Pancreas (tissue), 10 donors: ENCODE data around the gene LZTR1. TPM values are rescaled to one million over a fixed set of nuclear protein-coding genes. Genes with fewer than 3 reads are reported as not detected.
A peak's percentile ranks its signal among the peaks of the same experiment; 100 is the strongest.

Source experiments
- ATAC-seq, 4 donors: fragments of 200-7000 bp; cut with Tn5 transposase; one replicate each; pipeline versions ENCODE4 v1.8.0 to v1.9.1; 2020; ENCODE audit warnings: mild to moderate bottlenecking in 4 of 4, moderate library complexity in 4 of 4
- DNase-seq, 6 donors: peaks; one replicate each; pipeline ENCODE4 v3.0.0-alpha.2; 2020
- FAIRE-seq: peaks from 2 replicates; lab custom pipeline; 2012; peaks lifted over from hg19 to GRCh38; lab: Jason Lieb, UNC
- H3K27ac ChIP-seq, 4 donors: fragments of 200-600 bp; sonication (generic); 1 replicate in 3 of 4; 2 replicates in 1 of 4; pipeline versions ENCODE4 v1.5.0 to v1.8.0; 2020
- H3K27me3 ChIP-seq, 4 donors: fragments of 200-600 bp; one replicate each; pipeline ENCODE4 v1.8.0; 2021
- H3K36me3 ChIP-seq, 3 donors: fragments of 200-600 bp; sonication (generic) in 1 of 3; one replicate each; pipeline versions ENCODE4 v1.5.0 to v1.8.0; 2020 to 2021
- H3K4me1 ChIP-seq, 3 donors: fragments of 200-600 bp; one replicate each; pipeline ENCODE4 v1.8.0; 2021
- H3K4me3 ChIP-seq, 4 donors: fragments of 200-600 bp; sonication (generic) in 2 of 4; one replicate each; pipeline versions ENCODE4 v1.5.0 to v1.8.0; 2020 to 2021
- H3K9me3 ChIP-seq, 4 donors: fragments of 200-600 bp; one replicate each; pipeline ENCODE4 v1.8.0; 2021
- WGBS, 2 donors: extraction: QIAGEN DNeasy Blood & Tissue Kit; methylation state at CpG; one replicate each; pipeline ENCODE4 v1.1.7; 2013; 5-methylcytosine and 5-hydroxymethylcytosine counted together
- intact Hi-C, 3 donors: fragments of 100-400 bp; cut with DNase I; formaldehyde crosslinking; loops; one replicate each; pipeline versions ENCODE4 v1.11.1 to v1.14.2; 2022
- polyA plus RNA-seq, 2 donors: library from polyadenylated mRNA; stranded (reverse); fragments of 200-250 nt; gene quantifications; one replicate each; pipeline ENCODE4 v1.2.3, GENCODE V29; 2013
- total RNA-seq, 6 donors: library from RNA; stranded (reverse); fragmentation: NEBNext Ultra II Directional in 4 of 6; extraction: Animal tissue kit (Norgen Biotek cat#: 25700) in 4 of 6; gene quantifications; one replicate each; pipeline versions ENCODE4 v1.2.1 to v1.2.4, GENCODE V29; 2021 to 2023
- TF ChIP-seq, protein P1 (sequence below), 4 donors: fragments of 200-600 bp; sonication (generic) in 3 of 4; IDR thresholded peaks; one replicate each; pipeline versions ENCODE4 v1.5.0 to v1.8.0; 2021; ENCODE audit warnings: antibody characterized with exemption in 4 of 4
- donor health status: healthy with polysubstance abuse.
- donor health status: DM: no; HTN: no; CAD: no; lungs with moderate emphysema.
- donor health status: DM: no; HTN: no; CAD: no.
- donor health status: control.
- donor health status: control.
- donor health status: Bipolar disorder and iron deficiency.
- donor health status: DM: yes; HTN: yes; CAD: no.
- donor health status: DM: no; HTN: no; CAD: no.
- donor health status: DM: no; HTN: no; CAD: no.
- donor health status: DM: yes; HTN: yes; CAD: no.

LZTR1 gene
- total and polyA plus RNA-seq, 8 donors: 15.0 to 56.2 (median 22.5) TPM

DNA sequence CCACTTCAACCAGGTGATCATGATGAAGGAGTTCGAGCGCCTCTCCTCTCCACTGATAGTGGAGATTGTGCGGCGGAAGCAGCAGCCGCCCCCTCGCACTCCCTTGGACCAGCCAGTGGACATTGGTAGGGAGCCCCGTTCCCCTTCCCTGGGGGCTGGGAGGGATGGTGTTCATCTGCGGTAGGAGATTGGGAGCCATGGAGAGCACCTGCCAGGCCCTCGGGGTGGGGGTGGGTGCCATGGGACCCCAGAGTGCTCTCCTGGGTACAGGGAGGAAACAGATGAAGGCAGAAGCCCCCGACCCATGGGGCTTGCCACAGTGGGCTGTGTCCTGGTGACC is 12.8 kb downstream of the LZTR1 start:
- DNase-seq (no peak), FAIRE-seq (no peak), ATAC-seq (no peak)
- peaks cover 0 to 3% (median 0%) of the 10 kb centered on the region in 3 donors for H3K4me1 ChIP-seq
- no peaks in the 10 kb centered on the region for H3K27me3 ChIP-seq
- TF ChIP-seq, protein P1, sequence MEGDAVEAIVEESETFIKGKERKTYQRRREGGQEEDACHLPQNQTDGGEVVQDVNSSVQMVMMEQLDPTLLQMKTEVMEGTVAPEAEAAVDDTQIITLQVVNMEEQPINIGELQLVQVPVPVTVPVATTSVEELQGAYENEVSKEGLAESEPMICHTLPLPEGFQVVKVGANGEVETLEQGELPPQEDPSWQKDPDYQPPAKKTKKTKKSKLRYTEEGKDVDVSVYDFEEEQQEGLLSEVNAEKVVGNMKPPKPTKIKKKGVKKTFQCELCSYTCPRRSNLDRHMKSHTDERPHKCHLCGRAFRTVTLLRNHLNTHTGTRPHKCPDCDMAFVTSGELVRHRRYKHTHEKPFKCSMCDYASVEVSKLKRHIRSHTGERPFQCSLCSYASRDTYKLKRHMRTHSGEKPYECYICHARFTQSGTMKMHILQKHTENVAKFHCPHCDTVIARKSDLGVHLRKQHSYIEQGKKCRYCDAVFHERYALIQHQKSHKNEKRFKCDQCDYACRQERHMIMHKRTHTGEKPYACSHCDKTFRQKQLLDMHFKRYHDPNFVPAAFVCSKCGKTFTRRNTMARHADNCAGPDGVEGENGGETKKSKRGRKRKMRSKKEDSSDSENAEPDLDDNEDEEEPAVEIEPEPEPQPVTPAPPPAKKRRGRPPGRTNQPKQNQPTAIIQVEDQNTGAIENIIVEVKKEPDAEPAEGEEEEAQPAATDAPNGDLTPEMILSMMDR (IDR thresholded peaks at IDR 0.05): no peak
- H3K27ac ChIP-seq: no peak overlapping the region
- intact Hi-C loops: no loop called here
- H3K36me3 ChIP-seq: peaks cover 0 to 25% (median under 1%) of the 10 kb centered on the region in 3 donors
- 90 to 95% methylated on average over 10 of the region's 10 CpGs for WGBS, 2 donors
- H3K9me3 ChIP-seq: no peaks in the 10 kb centered on the region
- no peak overlapping the region for H3K4me3 ChIP-seq

GRCh38 chr22:20995329-20996030 is 13.4 kb downstream of the LZTR1 start:
- H3K9me3 ChIP-seq: no peaks in the 10 kb centered on the region
- peaks cover 0 to 28% (median 5%) of the 10 kb centered on the region in 3 donors for H3K36me3 ChIP-seq
- TF ChIP-seq, protein P1 (IDR thresholded peaks at IDR 0.05): no peak
- H3K4me3 ChIP-seq: no peak overlapping the region
- DNase-seq (peak in 1 of 6 donors; percentile 62), ATAC-seq (no peak), FAIRE-seq (no peak)
- 89 to 94% methylated on average over 21 to 23 of the region's 23 CpGs for WGBS, 2 donors
- H3K27me3 ChIP-seq: no peaks in the 10 kb centered on the region
- intact Hi-C loops: no loop called here
- peaks cover 0 to 8% (median 6%) of the 10 kb centered on the region in 3 donors for H3K4me1 ChIP-seq
- H3K27ac ChIP-seq: no peak overlapping the region

DNA sequence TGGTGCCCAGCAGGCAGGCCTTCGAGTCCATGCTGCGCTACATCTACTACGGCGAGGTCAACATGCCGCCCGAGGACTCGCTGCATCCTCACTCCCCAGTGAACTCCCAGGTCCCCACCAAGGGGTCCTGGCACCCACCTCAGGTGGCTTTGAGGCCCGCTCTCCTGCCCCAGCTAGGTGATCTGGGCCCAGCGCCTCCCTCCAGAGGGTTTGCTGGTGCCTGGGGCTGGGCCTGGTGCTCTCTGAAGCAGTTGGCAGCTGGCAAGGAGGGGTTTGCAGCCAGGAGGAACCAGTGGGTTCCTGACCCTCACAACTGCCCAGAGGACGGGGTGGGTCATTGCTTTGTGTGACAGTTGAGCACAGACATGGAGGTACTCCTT is 13.9 kb downstream of the LZTR1 start:
- no peak for FAIRE-seq
- Histone ChIP-seq H3K4me1 (peaks cover 0 to 13% (median 10%) of the 10 kb centered on the region in 3 donors), H3K4me3 (no peak overlapping the region), H3K27ac (no peak overlapping the region), H3K36me3 (peaks cover 0 to 28% (median 5%) of the 10 kb centered on the region in 3 donors), H3K27me3 (no peaks in the 10 kb centered on the region), H3K9me3 (no peaks in the 10 kb centered on the region)
- DNase-seq: peak in 1 of 6 donors; percentile 58
- 91 to 92% methylated on average over 9 to 10 of the region's 10 CpGs for WGBS, 2 donors
- ATAC-seq: no peak
- intact Hi-C loops: no loop called here
- TF ChIP-seq, protein P1 (IDR thresholded peaks at IDR 0.05): no peak

DNA sequence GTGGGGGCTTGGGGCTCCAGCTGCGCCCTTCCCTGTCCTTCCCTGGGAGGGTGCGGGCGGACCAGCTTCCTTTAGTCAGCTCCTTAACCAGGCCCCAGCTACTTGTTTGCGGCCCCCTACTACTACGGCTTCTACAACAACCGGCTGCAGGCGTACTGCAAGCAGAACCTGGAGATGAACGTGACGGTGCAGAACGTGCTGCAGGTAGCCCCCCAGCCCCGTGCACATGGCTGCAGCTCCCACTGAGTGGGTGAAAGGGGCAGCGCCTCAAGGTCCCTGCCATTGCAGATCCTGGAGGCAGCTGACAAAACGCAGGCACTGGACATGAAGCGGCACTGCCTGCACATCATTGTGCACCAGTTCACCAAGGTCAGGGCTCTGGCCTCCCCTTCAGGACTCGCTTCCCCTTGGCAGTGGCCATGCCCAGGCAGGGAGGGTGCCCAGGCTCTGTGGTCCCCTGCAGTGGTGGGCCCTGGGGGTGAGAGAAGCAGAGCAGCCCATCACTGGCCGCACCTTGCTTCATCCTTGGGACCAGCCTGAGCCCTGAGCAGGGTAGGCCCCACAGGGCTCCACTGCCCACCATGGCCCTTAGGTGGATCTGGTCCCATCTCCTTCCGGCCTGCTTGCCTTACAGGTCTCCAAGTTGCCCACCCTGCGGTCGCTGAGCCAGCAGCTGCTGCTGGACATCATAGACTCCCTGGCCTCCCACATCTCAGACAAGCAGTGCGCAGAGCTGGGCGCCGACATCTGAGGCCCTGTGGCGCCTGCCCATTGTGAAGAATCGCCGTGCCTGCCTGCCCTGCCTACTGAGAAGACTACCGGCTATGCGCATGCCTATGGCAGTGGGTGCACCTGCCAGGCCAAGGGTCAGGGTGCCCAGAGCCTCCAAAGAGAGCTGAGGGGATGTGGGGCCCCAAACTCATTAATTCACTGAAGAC is 14.8 kb downstream of the LZTR1 start:
- intact Hi-C loops: no loop called here
- Histone ChIP-seq H3K36me3 (peaks cover 0 to 25% (median 5%) of the 10 kb centered on the region in 3 donors), H3K27me3 (no peaks in the 10 kb centered on the region), H3K4me1 (peaks cover 0 to 13% (median 10%) of the 10 kb centered on the region in 3 donors), H3K27ac (no peak overlapping the region), H3K9me3 (no peaks in the 10 kb centered on the region), H3K4me3 (no peak overlapping the region)
- TF ChIP-seq, protein P1 (IDR thresholded peaks at IDR 0.05): no peak
- ATAC-seq (no peak), FAIRE-seq (no peak), DNase-seq (peak in 2 of 6 donors; percentile 53 to 75)
- 88 to 89% methylated on average over 27 of the region's 27 CpGs for WGBS, 2 donors
